Measurements from ENCODE around the gene ARHGAP6. TPM values are rescaled to one million over a fixed set of nuclear protein-coding genes. Genes with fewer than 3 reads are reported as not detected.

Gene ARHGAP6
- total RNA-seq, 1 experiment from 2014 or later, result 0.07 TPM

DNA sequence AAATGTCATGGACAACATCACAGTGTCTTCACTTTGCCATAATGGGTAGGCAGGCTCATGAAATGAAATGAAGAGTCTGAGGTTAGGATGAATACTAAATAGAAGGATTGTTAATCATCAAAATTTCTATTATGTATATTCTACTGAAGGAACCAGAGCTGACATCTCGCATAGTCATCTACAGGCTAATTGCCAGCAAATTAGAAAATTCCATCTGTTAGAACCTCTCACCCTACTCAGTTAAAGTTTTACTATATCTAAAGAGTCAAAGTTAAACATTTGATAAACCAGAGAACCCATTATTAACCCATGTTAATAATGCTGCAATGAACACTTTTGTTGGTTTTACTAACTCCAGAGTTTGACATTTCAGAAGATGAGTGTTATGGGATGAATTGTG lies 114.6 kb downstream of the ARHGAP6 start:
- Mint-ChIP-seq H3K36me3 (ENCODE audit: insufficient read depth in 1 of 3, low read depth in 3 of 3) (no peaks in the 10 kb centered on the region), H3K27ac (no peak overlapping the region), H3K27me3 (ENCODE audit: low read depth) (peaks cover 50% of the 10 kb centered on the region), H3K4me1 (no peaks in the 10 kb centered on the region), H3K9me3 (peaks cover 56 to 71% of the 10 kb centered on the region in 2 experiments), H3K4me3 (no peak overlapping the region)
- Histone ChIP-seq H4K5ac (ENCODE audit: insufficient read length, low read depth, low read length) (no peak overlapping the region), H4K20me1 (ENCODE audit: control insufficient read depth, insufficient read depth, insufficient read length) (no peaks in the 10 kb centered on the region), H3K27me3 (ENCODE audit: insufficient read depth, low read length) (no peaks in the 10 kb centered on the region), H2BK20ac (ENCODE audit: low read depth, low read length, poor library complexity, severe bottlenecking) (no peak overlapping the region), H3K9ac (ENCODE audit: extremely low read depth, insufficient read length, low read length) (no peak overlapping the region), H4K91ac (ENCODE audit: insufficient read length, low read depth, low read length) (no peak overlapping the region), H3K4me1 (ENCODE audit: insufficient read depth, low read length) (no peaks in the 10 kb centered on the region), H2BK12ac (ENCODE audit: insufficient read length, low read depth, low read length) (no peak overlapping the region), H3K23me2 (ENCODE audit: insufficient read length, low read depth, low read length, poor library complexity, severe bottlenecking) (no peaks in the 10 kb centered on the region), H3K4me2 (ENCODE audit: insufficient read depth, insufficient read length, low read length) (no peak overlapping the region), H3K14ac (ENCODE audit: insufficient read depth, low read length) (no peak overlapping the region), H3K23ac (ENCODE audit: insufficient read length, low read depth, low read length) (no peak overlapping the region), H3K4ac (ENCODE audit: low read depth, low read length) (no peak overlapping the region), H2AFZ (ENCODE audit: low read length) (no peak overlapping the region), H3K79me1 (ENCODE audit: insufficient read depth, low read depth, low read length, poor library complexity, severe bottlenecking) (no peaks in the 10 kb centered on the region), H3K27ac (ENCODE audit: insufficient read length, low read depth, low read length) (no peak overlapping the region), H2BK15ac (ENCODE audit: low read depth, low read length) (no peak overlapping the region), H3T11ph (ENCODE audit: low read length) (no peak overlapping the region), H3K56ac (ENCODE audit: insufficient read length, low read depth, low read length) (no peak overlapping the region), H2BK120ac (ENCODE audit: low read depth, low read length, poor library complexity, severe bottlenecking) (no peak overlapping the region), H2BK5ac (ENCODE audit: insufficient read length, low read length) (no peak overlapping the region), H3K18ac (ENCODE audit: insufficient read length, low read depth, low read length) (no peak overlapping the region), H3K9me3 (ENCODE audit: control insufficient read depth, low read depth, low read length) (peaks cover 11% of the 10 kb centered on the region), H3K79me2 (ENCODE audit: insufficient read depth, low read length) (no peaks in the 10 kb centered on the region), H2AK5ac (ENCODE audit: insufficient read length, low read length) (no peak overlapping the region), H4K8ac (replicated peaks; ENCODE audit: insufficient read length, low read depth, low read length) (no peak overlapping the region)
- WGBS (ENCODE audit: extremely low coverage, insufficient read length, low lambda C conversion rate), result no CpG with 5 or more reads among the region's 1 CpG
- TF ChIP-seq, protein P1, sequence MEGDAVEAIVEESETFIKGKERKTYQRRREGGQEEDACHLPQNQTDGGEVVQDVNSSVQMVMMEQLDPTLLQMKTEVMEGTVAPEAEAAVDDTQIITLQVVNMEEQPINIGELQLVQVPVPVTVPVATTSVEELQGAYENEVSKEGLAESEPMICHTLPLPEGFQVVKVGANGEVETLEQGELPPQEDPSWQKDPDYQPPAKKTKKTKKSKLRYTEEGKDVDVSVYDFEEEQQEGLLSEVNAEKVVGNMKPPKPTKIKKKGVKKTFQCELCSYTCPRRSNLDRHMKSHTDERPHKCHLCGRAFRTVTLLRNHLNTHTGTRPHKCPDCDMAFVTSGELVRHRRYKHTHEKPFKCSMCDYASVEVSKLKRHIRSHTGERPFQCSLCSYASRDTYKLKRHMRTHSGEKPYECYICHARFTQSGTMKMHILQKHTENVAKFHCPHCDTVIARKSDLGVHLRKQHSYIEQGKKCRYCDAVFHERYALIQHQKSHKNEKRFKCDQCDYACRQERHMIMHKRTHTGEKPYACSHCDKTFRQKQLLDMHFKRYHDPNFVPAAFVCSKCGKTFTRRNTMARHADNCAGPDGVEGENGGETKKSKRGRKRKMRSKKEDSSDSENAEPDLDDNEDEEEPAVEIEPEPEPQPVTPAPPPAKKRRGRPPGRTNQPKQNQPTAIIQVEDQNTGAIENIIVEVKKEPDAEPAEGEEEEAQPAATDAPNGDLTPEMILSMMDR (conservative IDR thresholded peaks at IDR 0.05), result no peak
- DNase-seq, result no peak

All from H9 (cell line).